GM10847 (cell line): ENCODE results near the gene ATP7B.

ENCODE experiments used
- POLR2A ChIP-seq: IDR thresholded peaks from 2 replicates; pipeline ENCODE4 v1.6.1; 2011; ENCODE audit not compliant: insufficient read length; ENCODE audit errors: extremely low read depth

Gene ATP7B

GRCh38 chr13:51912091-51912490 lies 99.2 kb downstream of the ATP7B start:
- no peak for TF ChIP-seq POLR2A

- no peak for TF ChIP-seq POLR2A
These were observed 100.7 kb downstream of the ATP7B start for GRCh38 chr13:51910508-51910907.

DNA sequence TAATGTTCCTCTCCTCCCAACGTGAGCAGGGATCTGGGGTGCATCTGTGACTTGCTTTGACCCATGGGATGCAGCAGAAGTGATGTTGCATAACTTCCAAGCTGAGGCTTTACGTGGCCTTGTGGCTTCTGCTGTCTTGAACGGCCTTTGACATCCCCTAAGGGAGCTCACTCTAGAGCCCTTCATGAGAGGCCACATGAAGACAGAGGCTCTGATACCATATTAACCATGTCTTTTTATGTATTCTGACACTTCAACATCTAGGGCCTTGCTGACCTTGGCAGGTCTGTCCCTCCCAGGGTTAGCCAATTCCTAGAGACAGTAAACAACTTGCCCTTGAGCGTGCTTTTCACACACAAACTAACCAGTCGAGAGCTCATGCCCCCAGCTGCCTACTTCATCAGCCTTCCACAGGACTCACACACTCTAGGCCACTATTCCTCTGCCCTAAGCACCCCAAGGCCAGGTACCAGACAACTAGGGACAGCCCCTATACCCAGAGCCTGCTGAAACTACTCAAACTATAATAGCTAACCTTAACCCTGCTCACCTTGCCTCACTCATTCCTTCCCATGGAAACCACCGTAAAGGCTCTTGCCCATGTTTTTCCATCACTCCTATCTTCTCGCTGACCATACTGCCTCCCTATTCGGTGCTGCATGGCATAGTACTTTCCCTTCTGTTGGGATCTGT lies 104.1 kb downstream of the ATP7B start:
- no peak for TF ChIP-seq POLR2A

- TF ChIP-seq POLR2A, result no peak
These were observed 104.7 kb downstream of the ATP7B start for GRCh38 chr13:51906581-51906980.

GRCh38 chr13:51905787-51906186 lies 105.5 kb downstream of the ATP7B start:
- no peak for TF ChIP-seq POLR2A

- TF ChIP-seq POLR2A, result no peak
These were observed 108.5 kb downstream of the ATP7B start for GRCh38 chr13:51902776-51903175.

DNA sequence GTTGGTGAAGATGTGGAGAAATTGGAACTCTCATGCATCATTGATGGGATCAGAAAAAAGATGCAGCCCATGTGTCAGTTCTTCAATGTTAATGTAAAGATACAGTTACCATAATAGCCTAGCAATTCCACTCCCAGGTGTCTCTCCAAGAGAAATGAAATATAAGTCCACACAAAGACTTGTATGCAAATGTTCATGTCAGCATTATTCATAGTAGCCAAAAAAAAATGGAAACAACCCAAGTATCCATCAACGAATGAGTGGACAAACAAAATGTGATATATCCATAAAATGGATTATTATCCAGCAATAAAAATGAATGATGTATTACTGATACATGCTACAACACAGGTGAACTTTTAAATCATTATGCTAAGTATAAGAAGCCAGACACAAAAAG lies 110.8 kb downstream of the ATP7B start:
- no peak for TF ChIP-seq POLR2A

- no peak for TF ChIP-seq POLR2A
These were observed 115.1 kb downstream of the ATP7B start for GRCh38 chr13:51895906-51896888.

- no peak for TF ChIP-seq POLR2A
These were observed 117.0 kb downstream of the ATP7B start for GRCh38 chr13:51894239-51894638.

GRCh38 chr13:51892657-51893056 lies 118.6 kb downstream of the ATP7B start:
- no peak for TF ChIP-seq POLR2A

DNA sequence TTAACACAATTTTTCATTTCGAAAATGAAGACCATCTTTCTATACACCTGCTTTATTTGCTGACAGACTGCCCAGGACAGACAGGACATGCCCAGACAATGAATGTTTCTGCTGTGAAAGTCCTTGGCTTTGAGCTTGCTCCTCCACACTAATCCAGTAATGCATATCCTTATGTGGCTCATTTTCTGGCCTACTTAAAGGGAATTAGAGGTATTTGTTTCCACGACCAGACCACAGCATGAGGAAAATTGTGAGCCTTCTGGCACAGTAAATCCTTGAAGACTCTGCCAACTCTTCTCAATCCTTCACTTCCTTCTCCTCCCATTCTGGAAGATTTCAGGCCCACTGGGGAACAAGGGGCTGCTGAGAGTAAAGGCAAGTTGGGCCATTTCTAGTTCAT lies 123.8 kb downstream of the ATP7B start:
- no peak for TF ChIP-seq POLR2A

DNA sequence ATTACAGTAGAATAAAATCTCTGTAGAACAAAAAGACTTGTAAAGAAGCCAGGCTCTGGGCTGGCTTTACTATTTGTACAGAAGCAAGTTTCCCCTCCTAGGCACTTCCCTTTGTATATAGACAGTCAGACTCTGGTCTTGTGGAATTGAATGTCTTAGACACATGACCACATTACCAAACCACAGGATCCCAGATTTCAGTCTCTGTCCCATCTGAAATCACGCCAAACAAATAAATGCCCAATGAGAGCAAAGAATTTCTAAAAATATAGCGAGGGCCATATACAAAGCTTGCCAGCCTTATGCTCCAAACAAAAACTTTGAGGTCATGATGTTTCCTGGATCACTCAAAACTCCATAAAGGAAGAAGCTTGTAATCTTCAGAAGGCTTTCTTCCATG lies 125.6 kb downstream of the ATP7B start:
- TF ChIP-seq POLR2A, result no peak

DNA sequence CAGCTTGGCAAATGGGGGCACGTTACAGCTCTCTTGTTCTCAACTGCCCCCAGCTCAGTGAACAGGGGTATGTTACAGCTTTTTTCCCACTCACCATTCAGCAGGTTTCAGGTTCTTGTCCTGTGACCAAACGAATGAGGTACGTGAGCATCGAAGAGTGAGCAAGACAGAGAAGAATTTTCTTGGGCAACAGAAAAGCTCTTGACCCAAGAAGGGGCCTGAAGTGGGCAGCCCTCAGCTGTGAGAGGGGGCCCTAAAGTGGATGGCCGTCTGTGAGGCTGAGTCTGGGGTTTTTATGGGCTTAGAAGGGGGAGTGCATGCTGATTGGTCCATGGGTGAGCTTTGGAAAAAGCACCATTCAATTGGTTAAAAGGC lies 128.0 kb downstream of the ATP7B start:
- no peak for TF ChIP-seq POLR2A
